Measurements from ENCODE around the gene MAP3K7. TPM values are rescaled to one million over a fixed set of nuclear protein-coding genes. Genes with fewer than 3 reads are reported as not detected.

MAP3K7 gene
- total RNA-seq (2022): 32.6 and 34.4 TPM in 2 replicates
- percentile 92 among the genes with signal in this experiment for Bru-seq, nascent RNA
- BruChase-seq, experiment 1, labeled RNA remaining after a 6-hour chase: percentile 87 among the genes with signal in this experiment
- BruChase-seq, experiment 2, labeled RNA remaining after a 2-hour chase: percentile 91 among the genes with signal in this experiment
- long read RNA-seq, full-length matches to known transcripts: 138 of 165 reads
- long read RNA-seq, partial matches to known transcripts: 0 of 165 reads
- long read RNA-seq, other reads (novel, unspliced or antisense): 27 of 165 reads

DNA sequence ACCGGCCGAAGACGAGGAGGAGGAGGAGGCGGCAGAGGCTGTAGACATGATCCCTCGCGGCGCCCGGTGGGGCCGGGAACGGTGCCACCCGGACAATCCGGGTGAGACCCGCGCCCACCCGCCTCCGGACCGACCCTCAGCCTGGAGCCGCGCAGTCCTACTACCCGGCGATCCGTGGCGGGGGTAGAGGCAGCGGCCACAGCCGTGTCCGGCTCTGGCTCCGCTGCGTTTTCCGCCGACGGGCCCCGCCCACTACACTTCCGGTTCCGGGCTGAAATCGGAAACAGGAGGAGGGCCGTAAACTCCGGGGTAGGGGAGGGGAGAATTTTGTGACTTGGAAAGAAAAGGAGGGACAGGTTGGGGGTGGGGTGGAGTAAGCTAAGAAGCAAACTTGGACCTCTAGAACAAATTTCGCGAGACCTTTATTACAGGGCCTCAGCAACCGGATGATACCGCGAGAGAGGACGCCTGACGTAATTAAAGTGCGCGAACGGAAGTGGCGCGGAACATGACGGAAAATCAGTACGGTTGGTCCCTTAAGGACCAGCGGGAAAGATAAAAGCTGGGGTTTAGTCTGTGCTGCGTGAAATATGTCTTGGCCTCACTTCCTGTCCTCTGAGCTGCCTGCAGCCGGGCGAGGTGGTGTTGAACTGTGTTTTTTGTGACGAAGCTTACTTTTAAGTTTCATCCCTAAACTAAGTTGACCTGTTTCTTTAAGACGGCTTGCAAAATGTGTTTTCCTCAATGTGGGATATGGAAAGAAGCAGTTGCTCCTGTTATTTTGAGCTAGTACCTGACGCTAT is at the start of gene MAP3K7:
MAP3K7 (minus strand) TSS at position 237 of the 803 bp plus-strand sequence; CDS start at position 48, 189 bp downstream.
- POLR2A ChIA-PET: interaction anchor here (0.5 to 1.4 kb wide), 5 partner anchors 10 to 758 kb away, joined by 3 to 7 read pairs (median 4); partner anchors contain the start of gene CASP8AP2
- Mint-ChIP-seq H3K4me3 (ENCODE audit: unreplicated experiment) (peak within 1 kb of the TSS; percentile 92), H3K27ac (ENCODE audit: low read depth, unreplicated experiment) (peak within 1 kb of the TSS; percentile 99), H3K4me1 (ENCODE audit: insufficient read depth, unreplicated experiment) (peaks cover 22% of the 10 kb centered on the region), H3K27me3 (ENCODE audit: insufficient read depth, unreplicated experiment) (peaks cover 15% of the 10 kb centered on the region), H3K36me3 (ENCODE audit: insufficient read depth, unreplicated experiment) (no peaks in the 10 kb centered on the region), H3K9me3 (ENCODE audit: unreplicated experiment) (no peaks in the 10 kb centered on the region)
- intact Hi-C loops (cut with micrococcal nuclease): no loop called here
- CTCF ChIA-PET: interaction anchor here (0.9 to 1.0 kb wide), 2 partner anchors 494 to 614 kb away, joined by 3 to 4 read pairs; no protein-coding TSS in a partner anchor
- no TSS peak for BruUV-seq (replicated peaks)
- peak; percentile 95 for DNase-seq (ENCODE audit: unreplicated experiment)
- TF ChIP-seq, protein P1, sequence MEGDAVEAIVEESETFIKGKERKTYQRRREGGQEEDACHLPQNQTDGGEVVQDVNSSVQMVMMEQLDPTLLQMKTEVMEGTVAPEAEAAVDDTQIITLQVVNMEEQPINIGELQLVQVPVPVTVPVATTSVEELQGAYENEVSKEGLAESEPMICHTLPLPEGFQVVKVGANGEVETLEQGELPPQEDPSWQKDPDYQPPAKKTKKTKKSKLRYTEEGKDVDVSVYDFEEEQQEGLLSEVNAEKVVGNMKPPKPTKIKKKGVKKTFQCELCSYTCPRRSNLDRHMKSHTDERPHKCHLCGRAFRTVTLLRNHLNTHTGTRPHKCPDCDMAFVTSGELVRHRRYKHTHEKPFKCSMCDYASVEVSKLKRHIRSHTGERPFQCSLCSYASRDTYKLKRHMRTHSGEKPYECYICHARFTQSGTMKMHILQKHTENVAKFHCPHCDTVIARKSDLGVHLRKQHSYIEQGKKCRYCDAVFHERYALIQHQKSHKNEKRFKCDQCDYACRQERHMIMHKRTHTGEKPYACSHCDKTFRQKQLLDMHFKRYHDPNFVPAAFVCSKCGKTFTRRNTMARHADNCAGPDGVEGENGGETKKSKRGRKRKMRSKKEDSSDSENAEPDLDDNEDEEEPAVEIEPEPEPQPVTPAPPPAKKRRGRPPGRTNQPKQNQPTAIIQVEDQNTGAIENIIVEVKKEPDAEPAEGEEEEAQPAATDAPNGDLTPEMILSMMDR (IDR thresholded peaks at IDR 0.05; ENCODE audit: unreplicated experiment): no peak

- BruUV-seq (replicated peaks): no TSS peak
These were observed 44.2 kb upstream of the MAP3K7 start for GRCh38 chr6:90631046-90631445.

DNA sequence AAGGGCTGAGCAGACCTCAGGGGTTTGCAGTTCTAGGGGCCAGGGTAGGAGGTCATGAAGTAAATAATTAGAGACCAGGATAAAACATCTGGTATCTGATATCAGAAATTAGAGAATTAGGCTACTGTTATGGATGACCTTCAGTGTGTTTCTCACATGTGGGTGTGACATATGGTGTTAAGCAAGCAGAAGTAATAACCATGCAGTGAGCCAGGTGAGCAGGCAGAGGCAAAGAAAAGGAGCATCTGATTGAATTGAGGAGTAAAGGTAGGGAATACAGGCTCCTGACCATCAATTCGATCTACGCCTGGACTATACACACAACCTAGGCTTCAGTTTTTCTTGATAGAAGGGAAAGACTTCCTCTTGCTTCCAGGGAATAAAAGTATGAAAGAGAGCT is 34.7 kb upstream of the MAP3K7 start:
- no peaks in the 10 kb centered on the region for H3K36me3 Mint-ChIP-seq (ENCODE audit: insufficient read depth, unreplicated experiment)
- TF ChIP-seq, protein P1 (IDR thresholded peaks at IDR 0.05; ENCODE audit: unreplicated experiment): no peak
- DNase-seq (ENCODE audit: unreplicated experiment): no peak
- H3K4me3 Mint-ChIP-seq (ENCODE audit: unreplicated experiment): no peak overlapping the region
- peaks cover 79% of the 10 kb centered on the region for H3K27me3 Mint-ChIP-seq (ENCODE audit: insufficient read depth, unreplicated experiment)
- BruUV-seq (replicated peaks): no TSS peak
- H3K4me1 Mint-ChIP-seq (ENCODE audit: insufficient read depth, unreplicated experiment): no peaks in the 10 kb centered on the region
- intact Hi-C loops (cut with micrococcal nuclease): no loop called here
- POLR2A ChIA-PET: no interaction called here
- CTCF ChIA-PET: no interaction called here
- H3K27ac Mint-ChIP-seq (ENCODE audit: low read depth, unreplicated experiment): no peak overlapping the region
- H3K9me3 Mint-ChIP-seq (ENCODE audit: unreplicated experiment): no peaks in the 10 kb centered on the region

More at GRCh38 chr6:90631046-90631445, 44.2 kb upstream of the MAP3K7 start:
- no peaks in the 10 kb centered on the region for H3K9me3 Mint-ChIP-seq (ENCODE audit: unreplicated experiment)
- TF ChIP-seq, protein P1 (IDR thresholded peaks at IDR 0.05; ENCODE audit: unreplicated experiment): no peak
- no peak for DNase-seq (ENCODE audit: unreplicated experiment)
- no peak overlapping the region for H3K27ac Mint-ChIP-seq (ENCODE audit: low read depth, unreplicated experiment)
- intact Hi-C loops (cut with micrococcal nuclease): loop anchor here (10.0 kb wide), 1 partner anchor 224 kb away; no protein-coding TSS in a partner anchor
- no peak overlapping the region for H3K4me3 Mint-ChIP-seq (ENCODE audit: unreplicated experiment)
- H3K4me1 Mint-ChIP-seq (ENCODE audit: insufficient read depth, unreplicated experiment): no peaks in the 10 kb centered on the region
- no peaks in the 10 kb centered on the region for H3K36me3 Mint-ChIP-seq (ENCODE audit: insufficient read depth, unreplicated experiment)
- ChIA-PET POLR2A (no interaction called here), CTCF (interaction anchor here (0.6 to 1.9 kb wide), 5 partner anchors 214 to 1832 kb away, joined by 3 to 6 read pairs (median 5); no protein-coding TSS in a partner anchor)
- H3K27me3 Mint-ChIP-seq (ENCODE audit: insufficient read depth, unreplicated experiment): peaks cover 56% of the 10 kb centered on the region

DNA sequence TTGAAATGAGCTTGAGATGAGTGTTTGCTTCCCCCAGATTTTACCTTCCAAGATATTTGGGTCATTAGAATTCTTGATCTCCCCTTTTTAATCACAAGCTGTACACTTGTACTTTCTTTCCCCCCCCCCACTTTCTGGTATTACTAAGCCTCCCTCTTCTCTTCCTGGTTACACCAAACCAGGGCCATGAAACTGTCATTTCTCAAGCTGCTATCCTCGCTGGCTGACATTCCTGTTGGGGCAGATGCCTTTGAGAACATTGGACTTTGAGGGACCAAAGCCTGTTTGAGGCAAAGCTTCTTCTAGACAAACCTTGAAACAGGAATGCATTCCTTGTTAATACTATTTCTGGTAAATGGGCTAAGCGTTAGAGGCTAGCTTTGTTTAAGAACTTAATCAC is 32.3 kb upstream of the MAP3K7 start:
- Mint-ChIP-seq H3K27ac (ENCODE audit: low read depth, unreplicated experiment) (no peak overlapping the region), H3K4me1 (ENCODE audit: insufficient read depth, unreplicated experiment) (no peaks in the 10 kb centered on the region), H3K9me3 (ENCODE audit: unreplicated experiment) (no peaks in the 10 kb centered on the region), H3K4me3 (ENCODE audit: unreplicated experiment) (no peak overlapping the region), H3K27me3 (ENCODE audit: insufficient read depth, unreplicated experiment) (peaks cover 79% of the 10 kb centered on the region), H3K36me3 (ENCODE audit: insufficient read depth, unreplicated experiment) (no peaks in the 10 kb centered on the region)
- CTCF ChIA-PET: interaction anchor here (0.8 to 1.1 kb wide), 2 partner anchors 140 to 242 kb away, joined by 4 read pairs; no protein-coding TSS in a partner anchor
- intact Hi-C loops (cut with micrococcal nuclease): no loop called here
- DNase-seq (ENCODE audit: unreplicated experiment): no peak
- BruUV-seq (replicated peaks): no TSS peak
- TF ChIP-seq, protein P1 (IDR thresholded peaks at IDR 0.05; ENCODE audit: unreplicated experiment): no peak
- POLR2A ChIA-PET: interaction anchor here (0.7 kb wide), 1 partner anchor 948 kb away, joined by 7 read pairs; no protein-coding TSS in a partner anchor

Data from MCF 10A (cell line).